ENCODE data around the gene DPP10. TPM values are rescaled to one million over a fixed set of nuclear protein-coding genes. Genes with fewer than 3 reads are reported as not detected.

The DPP10 gene
- total RNA-seq, 4 donors from 2014 or later = 1.9 to 8.3 (median 2.9) TPM

- H3K9me3 ChIP-seq = no peaks in the 10 kb centered on the region
- no peaks in the 10 kb centered on the region for H3K36me3 ChIP-seq
- H3K27me3 ChIP-seq = no peaks in the 10 kb centered on the region
- no peak for TF ChIP-seq CTCF (IDR thresholded peaks at IDR 0.05)
- no peak for TF ChIP-seq POLR2A (IDR thresholded peaks at IDR 0.05)
- H3K4me3 ChIP-seq = no peak overlapping the region
- DNase-seq = no peak
- no peaks in the 10 kb centered on the region for H3K4me1 ChIP-seq
- H3K27ac ChIP-seq = no peak overlapping the region
Observed at GRCh38 chr2:114752425-114752824, 310.0 kb downstream of the DPP10 start.

GRCh38 chr2:114753145-114753544 is 310.7 kb downstream of the DPP10 start:
- DNase-seq = no peak
- Histone ChIP-seq H3K36me3 (no peaks in the 10 kb centered on the region), H3K27me3 (no peaks in the 10 kb centered on the region), H3K4me3 (no peak overlapping the region), H3K9me3 (no peaks in the 10 kb centered on the region), H3K4me1 (no peaks in the 10 kb centered on the region), H3K27ac (no peak overlapping the region)
- no peak for TF ChIP-seq POLR2A (IDR thresholded peaks at IDR 0.05)
- no peak for TF ChIP-seq CTCF (IDR thresholded peaks at IDR 0.05)

- H3K4me3 ChIP-seq = no peak overlapping the region
- H3K4me1 ChIP-seq = no peaks in the 10 kb centered on the region
- H3K36me3 ChIP-seq = no peaks in the 10 kb centered on the region
- H3K27ac ChIP-seq = no peak overlapping the region
- no peak for DNase-seq
- no peaks in the 10 kb centered on the region for H3K27me3 ChIP-seq
- no peaks in the 10 kb centered on the region for H3K9me3 ChIP-seq
- TF ChIP-seq POLR2A (IDR thresholded peaks at IDR 0.05) (no peak), CTCF (IDR thresholded peaks at IDR 0.05) (no peak)
Observed at GRCh38 chr2:114754907-114755563, 312.6 kb downstream of the DPP10 start.

GRCh38 chr2:114762376-114762775 is 319.9 kb downstream of the DPP10 start:
- Histone ChIP-seq H3K27ac (no peak overlapping the region), H3K4me1 (no peaks in the 10 kb centered on the region), H3K27me3 (no peaks in the 10 kb centered on the region), H3K9me3 (no peaks in the 10 kb centered on the region), H3K36me3 (no peaks in the 10 kb centered on the region), H3K4me3 (no peak overlapping the region)
- TF ChIP-seq CTCF (IDR thresholded peaks at IDR 0.05) (no peak), POLR2A (IDR thresholded peaks at IDR 0.05) (no peak)
- DNase-seq = no peak

GRCh38 chr2:114762986-114763385 is 320.5 kb downstream of the DPP10 start:
- Histone ChIP-seq H3K27ac (no peak overlapping the region), H3K9me3 (no peaks in the 10 kb centered on the region), H3K27me3 (no peaks in the 10 kb centered on the region), H3K4me3 (no peak overlapping the region), H3K36me3 (no peaks in the 10 kb centered on the region), H3K4me1 (no peaks in the 10 kb centered on the region)
- no peak for DNase-seq
- TF ChIP-seq POLR2A (IDR thresholded peaks at IDR 0.05) (no peak), CTCF (IDR thresholded peaks at IDR 0.05) (no peak)

- no peaks in the 10 kb centered on the region for H3K9me3 ChIP-seq
- H3K27ac ChIP-seq = no peak overlapping the region
- no peak overlapping the region for H3K4me3 ChIP-seq
- H3K36me3 ChIP-seq = no peaks in the 10 kb centered on the region
- H3K4me1 ChIP-seq = no peaks in the 10 kb centered on the region
- H3K27me3 ChIP-seq = no peaks in the 10 kb centered on the region
- no peak for DNase-seq
- no peak for TF ChIP-seq POLR2A (IDR thresholded peaks at IDR 0.05)
- TF ChIP-seq CTCF (IDR thresholded peaks at IDR 0.05) = no peak
Observed at GRCh38 chr2:114769110-114769509, 326.7 kb downstream of the DPP10 start.
